Measurements from ENCODE around the gene SHC4. TPM values are rescaled to one million over a fixed set of nuclear protein-coding genes. Genes with fewer than 3 reads are reported as not detected.

The SHC4 gene
- total RNA-seq, 1 experiment from 2014 or later, result not detected

DNA sequence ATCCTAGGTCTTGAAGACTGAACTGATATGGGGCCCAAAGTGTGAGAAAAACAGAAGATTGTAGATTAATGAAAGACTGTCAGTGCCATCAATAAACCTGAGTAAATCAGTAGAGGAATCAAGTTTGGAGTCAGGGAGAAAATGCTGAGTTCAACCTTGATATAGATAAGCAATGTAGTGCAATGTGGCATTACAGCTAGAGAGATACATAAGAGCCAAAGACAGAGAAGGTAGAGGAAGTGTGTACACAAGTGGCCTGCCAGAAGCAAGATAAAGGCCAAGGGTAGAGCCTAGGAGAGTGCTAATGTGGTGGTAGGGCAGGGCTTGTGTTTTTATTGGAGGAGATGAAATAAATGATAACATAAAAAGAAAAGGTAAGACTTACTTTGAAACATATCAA, 111.8 kb downstream of the SHC4 start:
- intact Hi-C loops (cut with micrococcal nuclease; ENCODE audit: unreplicated experiment), result no loop called here
- Histone ChIP-seq H3K9me3 (no peaks in the 10 kb centered on the region), H3K27me3 (replicated peaks; ENCODE audit: control insufficient read depth, insufficient read depth, low read length) (no peaks in the 10 kb centered on the region), H3K4me1 (peaks cover 10% of the 10 kb centered on the region), H3K4me3 (ENCODE audit: low read depth, low read length) (no peak overlapping the region), H3K36me3 (ENCODE audit: control insufficient read depth, insufficient read depth, low read length) (no peaks in the 10 kb centered on the region)
- H3K36me3 Mint-ChIP-seq (ENCODE audit: insufficient read depth, unreplicated experiment), result no peaks in the 10 kb centered on the region
- peaks cover 10% of the 10 kb centered on the region for H3K27me3 Mint-ChIP-seq (ENCODE audit: insufficient read depth, unreplicated experiment)
- ChIA-PET CTCF (no interaction called here), POLR2A (no interaction called here)
- H3K27ac Mint-ChIP-seq (ENCODE audit: unreplicated experiment), result no peak overlapping the region
- no peak for DNase-seq
- peaks cover 14% of the 10 kb centered on the region for H3K4me1 Mint-ChIP-seq (ENCODE audit: low read depth, unreplicated experiment)
- no peaks in the 10 kb centered on the region for H3K9me3 Mint-ChIP-seq (ENCODE audit: unreplicated experiment)
- no TSS peak for BruUV-seq (replicated peaks)
- TF ChIP-seq, protein P1, sequence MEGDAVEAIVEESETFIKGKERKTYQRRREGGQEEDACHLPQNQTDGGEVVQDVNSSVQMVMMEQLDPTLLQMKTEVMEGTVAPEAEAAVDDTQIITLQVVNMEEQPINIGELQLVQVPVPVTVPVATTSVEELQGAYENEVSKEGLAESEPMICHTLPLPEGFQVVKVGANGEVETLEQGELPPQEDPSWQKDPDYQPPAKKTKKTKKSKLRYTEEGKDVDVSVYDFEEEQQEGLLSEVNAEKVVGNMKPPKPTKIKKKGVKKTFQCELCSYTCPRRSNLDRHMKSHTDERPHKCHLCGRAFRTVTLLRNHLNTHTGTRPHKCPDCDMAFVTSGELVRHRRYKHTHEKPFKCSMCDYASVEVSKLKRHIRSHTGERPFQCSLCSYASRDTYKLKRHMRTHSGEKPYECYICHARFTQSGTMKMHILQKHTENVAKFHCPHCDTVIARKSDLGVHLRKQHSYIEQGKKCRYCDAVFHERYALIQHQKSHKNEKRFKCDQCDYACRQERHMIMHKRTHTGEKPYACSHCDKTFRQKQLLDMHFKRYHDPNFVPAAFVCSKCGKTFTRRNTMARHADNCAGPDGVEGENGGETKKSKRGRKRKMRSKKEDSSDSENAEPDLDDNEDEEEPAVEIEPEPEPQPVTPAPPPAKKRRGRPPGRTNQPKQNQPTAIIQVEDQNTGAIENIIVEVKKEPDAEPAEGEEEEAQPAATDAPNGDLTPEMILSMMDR (IDR thresholded peaks at IDR 0.05; ENCODE audit: insufficient read depth in 1 of 2, low read depth in 1 of 2, low read length in 1 of 2, severe bottlenecking in 1 of 2, unreplicated experiment in 1 of 2), result no peak
- no peak overlapping the region for H3K4me3 Mint-ChIP-seq (ENCODE audit: unreplicated experiment)

DNA sequence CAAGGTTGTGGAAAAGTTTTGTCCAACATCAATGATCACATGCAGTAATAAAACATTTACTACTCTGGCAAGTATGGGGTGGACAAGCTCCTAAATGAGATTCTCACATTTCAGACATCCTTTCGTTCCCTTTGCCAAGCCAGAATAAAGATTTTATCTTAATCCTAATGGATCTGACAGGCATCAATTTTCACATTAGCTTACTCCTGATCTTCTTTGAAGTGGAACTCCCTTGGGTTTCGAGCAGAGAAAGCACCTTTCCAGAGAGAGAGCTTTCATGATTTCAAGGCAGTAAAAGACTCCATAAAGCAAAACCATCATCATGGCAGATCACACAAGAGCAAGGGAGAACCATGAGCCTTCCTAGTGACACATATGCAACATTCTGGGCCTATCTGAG, 113.1 kb downstream of the SHC4 start:
- no peaks in the 10 kb centered on the region for H3K36me3 Mint-ChIP-seq (ENCODE audit: insufficient read depth, unreplicated experiment)
- Histone ChIP-seq H3K4me3 (ENCODE audit: low read depth, low read length) (no peak overlapping the region), H3K4me1 (peaks cover 5% of the 10 kb centered on the region), H3K9me3 (no peaks in the 10 kb centered on the region), H3K36me3 (ENCODE audit: control insufficient read depth, insufficient read depth, low read length) (no peaks in the 10 kb centered on the region), H3K27me3 (replicated peaks; ENCODE audit: control insufficient read depth, insufficient read depth, low read length) (no peaks in the 10 kb centered on the region)
- no peak overlapping the region for H3K27ac Mint-ChIP-seq (ENCODE audit: unreplicated experiment)
- intact Hi-C loops (cut with micrococcal nuclease; ENCODE audit: unreplicated experiment), result no loop called here
- no peak overlapping the region for H3K4me3 Mint-ChIP-seq (ENCODE audit: unreplicated experiment)
- CTCF ChIA-PET, result no interaction called here
- TF ChIP-seq, protein P1 (IDR thresholded peaks at IDR 0.05; ENCODE audit: insufficient read depth in 1 of 2, low read depth in 1 of 2, low read length in 1 of 2, severe bottlenecking in 1 of 2, unreplicated experiment in 1 of 2), result no peak
- DNase-seq, result no peak
- BruUV-seq (replicated peaks), result no TSS peak
- POLR2A ChIA-PET, result no interaction called here
- no peaks in the 10 kb centered on the region for H3K9me3 Mint-ChIP-seq (ENCODE audit: unreplicated experiment)
- peaks cover 6% of the 10 kb centered on the region for H3K4me1 Mint-ChIP-seq (ENCODE audit: low read depth, unreplicated experiment)
- H3K27me3 Mint-ChIP-seq (ENCODE audit: insufficient read depth, unreplicated experiment), result peaks cover 10% of the 10 kb centered on the region

DNA sequence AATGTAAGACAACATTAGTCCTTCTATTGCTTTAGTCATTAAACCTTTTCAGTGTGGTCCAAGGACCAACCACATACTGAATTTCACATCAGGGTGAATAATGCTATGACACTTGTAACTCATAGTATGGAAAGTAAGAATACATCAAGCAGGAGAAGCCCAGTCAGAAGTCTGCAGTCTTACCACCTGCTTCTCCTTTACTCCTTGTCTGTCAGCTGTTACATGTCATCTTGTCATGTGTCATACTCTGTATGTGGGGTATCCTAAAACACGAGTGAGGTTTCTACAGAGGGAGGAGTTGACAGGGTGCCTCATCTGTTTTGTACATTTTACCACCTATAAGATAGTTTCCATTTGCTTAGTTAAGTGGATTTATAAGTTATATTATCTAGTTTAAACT, 118.6 kb downstream of the SHC4 start:
- TF ChIP-seq, protein P1 (IDR thresholded peaks at IDR 0.05; ENCODE audit: insufficient read depth in 1 of 2, low read depth in 1 of 2, low read length in 1 of 2, severe bottlenecking in 1 of 2, unreplicated experiment in 1 of 2), result no peak
- CTCF ChIA-PET, result no interaction called here
- no peak overlapping the region for H3K27ac Mint-ChIP-seq (ENCODE audit: unreplicated experiment)
- Histone ChIP-seq H3K9me3 (no peaks in the 10 kb centered on the region), H3K36me3 (ENCODE audit: control insufficient read depth, insufficient read depth, low read length) (no peaks in the 10 kb centered on the region), H3K27me3 (replicated peaks; ENCODE audit: control insufficient read depth, insufficient read depth, low read length) (no peaks in the 10 kb centered on the region), H3K4me3 (ENCODE audit: low read depth, low read length) (no peak overlapping the region), H3K4me1 (no peaks in the 10 kb centered on the region)
- H3K4me3 Mint-ChIP-seq (ENCODE audit: unreplicated experiment), result no peak overlapping the region
- H3K36me3 Mint-ChIP-seq (ENCODE audit: insufficient read depth, unreplicated experiment), result no peaks in the 10 kb centered on the region
- H3K9me3 Mint-ChIP-seq (ENCODE audit: unreplicated experiment), result peaks cover 9% of the 10 kb centered on the region
- H3K4me1 Mint-ChIP-seq (ENCODE audit: low read depth, unreplicated experiment), result no peaks in the 10 kb centered on the region
- no peak for DNase-seq
- POLR2A ChIA-PET, result no interaction called here
- peaks cover 6% of the 10 kb centered on the region for H3K27me3 Mint-ChIP-seq (ENCODE audit: insufficient read depth, unreplicated experiment)
- no TSS peak for BruUV-seq (replicated peaks)
- intact Hi-C loops (cut with micrococcal nuclease; ENCODE audit: unreplicated experiment), result no loop called here
